Measurements from ENCODE around the gene OSBPL7. TPM values are rescaled to one million over a fixed set of nuclear protein-coding genes. Genes with fewer than 3 reads are reported as not detected.
"Not testable (repeated sequence)": the region's sequence is repeated elsewhere in the genome, so short reads cannot be mapped to it uniquely, and the experiment has no call there.

OSBPL7 gene
- total RNA-seq, 1 experiment from 2014 or later = 5.1 TPM

DNA sequence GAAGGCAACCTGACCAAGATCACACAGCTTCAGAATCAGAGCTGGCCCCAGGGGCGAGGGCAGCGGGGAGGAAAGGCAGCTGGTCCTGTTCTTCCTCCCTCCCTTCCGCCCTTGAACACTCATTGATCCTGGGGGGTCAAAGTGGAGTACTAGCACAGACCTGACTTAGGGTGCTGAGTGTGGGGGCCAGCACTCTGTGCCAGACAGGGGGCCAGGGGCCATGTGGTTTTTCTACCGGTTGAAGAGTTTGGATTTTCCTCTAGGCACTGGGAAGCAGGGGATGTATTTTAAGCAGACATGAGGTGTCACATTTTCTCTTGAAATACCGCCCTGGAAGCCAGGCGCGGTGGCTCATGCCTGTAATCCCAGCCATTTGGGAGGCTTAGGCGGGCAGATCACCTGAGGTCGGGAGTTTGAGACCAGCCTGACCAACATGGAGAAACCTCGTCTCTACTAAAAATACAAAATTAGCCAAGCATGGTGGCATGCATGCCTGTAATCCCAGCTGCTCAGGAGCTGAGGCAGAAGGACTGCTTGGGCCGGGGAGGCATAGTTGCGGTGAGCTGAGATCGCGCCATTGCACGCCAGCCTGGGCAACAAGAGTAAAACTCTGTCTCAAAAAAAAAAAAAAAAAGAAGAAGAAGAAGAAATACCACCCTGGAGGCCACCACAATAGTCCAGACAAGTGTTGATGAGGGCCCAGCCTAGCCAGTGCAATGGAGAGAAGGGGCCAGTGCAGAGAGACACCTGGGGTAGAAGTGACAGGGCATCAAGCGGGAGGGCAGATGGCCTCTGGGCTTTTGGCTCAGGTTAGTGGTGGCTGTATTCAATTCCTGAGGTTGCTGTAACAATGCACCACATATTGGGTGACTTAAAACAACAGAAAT lies 15.3 kb downstream of the OSBPL7 start:
- no peak for DNase-seq (ENCODE audit: low read depth)

DNA sequence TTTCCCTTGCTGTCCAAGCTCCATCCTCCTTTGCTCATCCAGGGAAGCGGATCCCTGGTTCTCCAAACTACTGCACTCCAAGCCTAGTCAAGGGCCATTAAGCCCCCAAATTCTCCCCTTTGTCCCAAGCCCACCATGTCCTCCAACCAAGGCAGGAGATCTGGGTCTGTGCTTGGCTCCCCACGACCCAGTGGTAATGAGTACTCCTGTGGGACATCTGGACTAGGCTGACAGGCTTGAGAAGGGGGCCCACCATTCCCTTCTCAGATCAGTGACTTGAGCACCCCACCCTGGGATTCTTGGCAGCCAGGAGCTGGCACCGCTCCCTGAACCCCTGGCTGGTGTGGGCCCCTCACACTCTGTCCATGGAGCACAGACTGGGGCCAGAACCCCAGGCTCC lies 17.1 kb downstream of the OSBPL7 start:
- no peak for DNase-seq (ENCODE audit: low read depth)

- no peak for DNase-seq (ENCODE audit: low read depth)
Observed at GRCh38 chr17:47803751-47804150, 17.8 kb downstream of the OSBPL7 start.

DNA sequence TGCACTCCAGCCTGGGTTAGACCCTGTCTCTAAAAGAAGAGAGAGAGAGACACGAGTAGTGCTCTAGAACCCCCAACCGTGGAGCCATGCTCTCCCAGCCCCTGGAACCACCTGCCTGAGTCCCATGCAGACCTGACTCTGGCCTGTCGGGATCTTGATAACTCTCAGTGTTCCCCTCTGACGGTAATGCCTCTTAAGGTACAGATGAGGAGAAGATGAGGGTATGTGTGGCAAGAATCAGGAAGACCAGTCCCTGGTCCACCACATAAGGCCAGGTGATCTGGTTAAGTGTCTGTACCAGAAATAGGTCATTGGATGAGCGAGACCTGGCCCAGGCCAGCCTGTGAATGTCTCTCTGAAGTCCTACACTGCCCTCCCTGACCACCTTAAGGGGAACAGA lies 18.4 kb downstream of the OSBPL7 start:
- no peak for DNase-seq (ENCODE audit: low read depth)

DNA sequence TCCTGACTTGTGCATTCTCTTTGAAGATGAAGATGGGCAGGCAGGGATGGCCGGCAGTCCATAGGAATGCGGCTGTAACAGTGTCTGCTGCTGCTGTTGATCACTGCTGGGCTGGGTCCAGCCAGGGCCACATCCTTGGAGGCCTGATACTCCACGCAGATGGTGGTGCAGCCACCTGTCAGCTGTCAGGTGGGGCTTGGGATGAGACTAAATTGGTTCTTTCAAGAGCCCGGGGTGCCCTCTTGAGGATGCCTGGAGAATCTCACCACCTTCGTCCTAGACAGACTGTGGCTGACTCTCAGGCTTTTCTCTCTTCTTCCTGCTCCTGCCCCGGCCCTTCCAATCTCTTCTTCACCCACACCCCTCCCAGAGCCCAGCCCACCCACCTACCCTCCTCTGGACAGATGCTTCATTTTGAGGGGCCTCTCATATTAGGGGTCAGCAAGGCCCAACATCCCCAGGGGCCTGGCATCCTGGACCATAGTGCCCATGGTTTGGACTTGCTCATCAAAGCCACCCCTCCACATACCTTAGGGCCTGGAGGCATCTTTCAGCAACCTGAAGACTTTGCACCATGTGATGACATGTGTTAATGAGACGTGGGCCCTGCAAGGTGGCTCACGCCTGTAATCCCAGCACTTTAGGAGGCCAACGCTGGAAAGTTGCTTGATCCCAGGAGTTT lies 19.1 kb downstream of the OSBPL7 start:
- DNase-seq (ENCODE audit: low read depth) = peak; percentile 57

DNA sequence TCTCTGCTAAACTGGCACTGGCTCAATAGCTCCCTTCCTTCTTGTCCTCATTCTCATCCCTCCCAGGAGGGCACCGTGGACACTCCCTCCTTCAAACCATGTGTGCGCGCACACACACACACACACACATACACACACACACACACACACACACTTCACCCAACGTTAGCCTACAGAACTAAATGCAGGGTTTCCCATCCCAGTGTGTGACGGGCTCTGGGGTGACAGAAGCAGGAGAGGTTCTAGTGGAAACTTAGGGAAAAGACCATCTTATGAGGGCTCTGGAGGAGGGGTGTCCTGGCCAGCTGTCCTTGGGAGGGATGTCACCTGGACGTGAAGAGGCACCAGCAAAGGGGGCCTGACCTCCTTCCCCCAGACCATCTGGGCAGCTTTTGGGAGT lies 19.7 kb downstream of the OSBPL7 start:
- DNase-seq (ENCODE audit: low read depth) = no peak

GRCh38 chr17:47801176-47801765 lies 20.3 kb downstream of the OSBPL7 start:
- no peak for DNase-seq (ENCODE audit: low read depth)

DNA sequence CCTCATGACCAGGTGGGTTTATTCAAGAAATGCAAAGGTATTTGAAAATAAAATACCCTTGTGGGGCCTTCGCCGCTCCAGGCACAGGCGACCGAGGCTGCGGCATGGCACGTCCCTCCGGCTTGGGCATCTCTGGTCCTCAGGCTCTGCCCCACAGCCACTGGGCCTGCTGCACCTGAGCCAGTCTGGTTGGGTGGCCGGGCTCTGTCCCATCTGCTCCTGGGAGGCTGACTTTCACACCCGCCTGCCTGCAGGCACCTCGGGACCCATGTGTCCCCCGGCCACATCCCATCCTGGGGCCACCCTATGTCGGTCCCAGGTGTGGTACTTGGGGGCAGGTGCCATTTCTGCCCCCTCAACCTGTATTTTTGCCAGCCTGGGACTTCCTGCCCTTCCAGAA lies 20.9 kb downstream of the OSBPL7 start:
- no peak for DNase-seq (ENCODE audit: low read depth)

DNA sequence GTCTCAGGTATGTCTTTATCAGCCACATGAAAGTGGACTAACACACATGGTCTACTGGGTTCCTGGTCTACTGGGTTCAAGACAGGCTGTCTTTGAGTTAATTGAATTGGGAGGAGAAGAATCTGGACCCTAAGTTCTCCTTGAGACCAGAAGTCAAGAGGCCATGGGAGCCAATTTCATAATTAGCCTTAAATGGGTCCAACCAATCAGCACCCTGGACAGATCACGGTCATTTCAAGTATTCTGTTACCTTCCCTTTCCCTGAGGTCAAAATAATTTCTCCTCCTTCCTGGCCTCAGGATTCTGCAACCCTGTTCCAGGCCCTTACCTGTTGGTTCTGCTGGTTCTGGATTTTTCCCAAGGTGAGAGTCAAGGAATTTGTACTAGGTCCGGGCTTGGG lies 23.8 kb downstream of the OSBPL7 start:
- peak; percentile 20 for DNase-seq (ENCODE audit: low read depth)

- no peak for DNase-seq (ENCODE audit: low read depth)
Observed at GRCh38 chr17:47792979-47793378, 28.6 kb downstream of the OSBPL7 start.

GRCh38 chr17:47792457-47792856 lies 29.1 kb downstream of the OSBPL7 start:
- no peak for DNase-seq (ENCODE audit: low read depth)

DNA sequence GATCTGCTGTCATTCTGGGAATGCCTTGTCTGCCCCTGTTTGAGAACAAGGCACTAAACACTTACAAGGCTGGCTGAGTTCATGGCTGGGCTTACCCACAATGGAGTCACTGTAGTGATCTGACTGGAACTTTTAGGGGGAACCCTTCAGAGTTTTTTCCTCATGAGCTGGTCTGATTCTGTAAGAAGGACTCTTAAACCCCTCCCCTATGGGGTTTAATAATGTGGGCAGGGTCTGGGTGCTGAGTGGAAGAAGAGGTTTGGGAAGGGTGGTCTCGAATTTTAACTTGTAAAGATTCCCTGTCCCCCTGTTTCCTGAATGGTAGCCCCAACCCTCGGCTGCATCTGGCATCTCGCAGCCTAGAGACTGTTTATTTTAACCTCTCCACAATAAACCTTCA lies 30.6 kb downstream of the OSBPL7 start:
- DNase-seq (ENCODE audit: low read depth) = no peak

GRCh38 chr17:47789611-47790561 lies 31.7 kb downstream of the OSBPL7 start:
- DNase-seq (ENCODE audit: low read depth) = peak; percentile 57

DNA sequence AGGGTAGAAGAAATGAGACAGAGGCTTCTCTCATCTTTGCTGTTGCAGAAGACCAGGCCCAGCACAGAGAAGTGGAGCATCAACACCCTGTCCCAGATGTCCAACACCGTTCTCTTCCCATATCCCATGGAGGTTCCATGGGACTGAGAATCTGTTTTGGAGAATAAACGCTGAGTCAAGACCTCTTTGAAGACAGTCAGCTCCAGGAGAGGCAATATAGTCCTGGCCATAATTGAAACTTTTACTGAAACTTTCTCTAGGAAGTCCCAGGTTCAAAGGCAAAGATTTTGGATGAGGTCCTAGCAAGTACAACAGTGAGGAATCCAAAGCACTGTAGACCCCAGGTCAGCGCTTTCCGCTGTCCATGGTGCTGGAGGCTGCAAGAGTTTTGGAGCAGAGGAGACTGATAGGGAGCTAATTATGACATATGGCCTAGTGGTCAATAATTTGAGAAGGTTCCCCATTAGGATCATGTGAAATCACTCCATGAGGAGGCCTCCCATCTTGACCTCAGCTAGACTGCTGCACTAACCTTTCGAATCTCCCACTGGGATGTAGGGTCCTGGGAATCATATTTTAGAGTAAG lies 36.0 kb downstream of the OSBPL7 start:
- DNase-seq (ENCODE audit: low read depth) = peak; percentile 8

GRCh38 chr17:47781397-47781796 lies 40.2 kb downstream of the OSBPL7 start:
- DNase-seq (ENCODE audit: low read depth) = no peak

GRCh38 chr17:47778184-47778635 lies 43.4 kb downstream of the OSBPL7 start:
- no peak for DNase-seq (ENCODE audit: low read depth)

GRCh38 chr17:47776330-47777197 lies 45.0 kb downstream of the OSBPL7 start:
- DNase-seq (ENCODE audit: low read depth) = peak; percentile 50

DNA sequence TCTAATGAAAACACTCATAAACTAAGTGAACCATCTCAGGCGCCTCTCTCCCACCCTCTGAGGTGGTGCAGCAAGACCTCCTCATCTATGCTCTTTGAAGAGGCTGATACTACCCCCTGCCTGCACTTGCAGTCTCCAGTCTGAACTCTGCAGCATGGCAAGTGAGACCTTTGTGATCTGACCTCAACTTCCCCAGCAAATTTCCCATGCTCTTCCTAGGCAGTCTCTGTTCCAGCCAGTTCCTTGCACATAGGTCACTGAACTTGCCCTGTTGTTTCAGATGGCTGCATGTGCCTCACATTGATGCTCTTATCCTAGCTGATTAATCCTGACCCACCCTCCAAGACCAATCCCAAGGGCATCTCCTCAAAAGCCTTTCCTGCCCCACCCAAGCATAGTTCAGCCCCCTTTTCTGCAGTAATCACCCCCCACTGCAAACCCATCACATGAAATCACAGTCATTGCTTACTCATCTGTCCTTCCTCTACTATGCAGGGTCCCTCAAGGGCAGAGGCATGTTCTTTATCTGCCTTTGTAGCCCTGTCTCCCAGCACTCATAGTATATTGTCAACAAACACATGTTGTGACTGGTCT lies 46.5 kb downstream of the OSBPL7 start:
- no peak for DNase-seq (ENCODE audit: low read depth)

GRCh38 chr17:47774331-47774730 lies 47.3 kb downstream of the OSBPL7 start:
- DNase-seq (ENCODE audit: low read depth) = no peak

GRCh38 chr17:47773649-47774048 lies 47.9 kb downstream of the OSBPL7 start:
- DNase-seq (ENCODE audit: low read depth) = not testable (repeated sequence)
